Smooth muscle cell of trachea (primary cell): ENCODE results near the gene MIS18A. TPM values are rescaled to one million over a fixed set of nuclear protein-coding genes. Genes with fewer than 3 reads are reported as not detected.

Source experiments
- total RNA-seq: library from RNA; depleted of rRNA; stranded (reverse); fragments of >200 nt; gene quantifications from 2 replicates; pipeline ENCODE4 v1.2.1, GENCODE V29; 2014

Gene MIS18A
- 3.8 and 15.3 TPM in 2 replicates for total RNA-seq

GRCh38 chr21:32278518-32279376, at the start of gene MIS18A:
MIS18A (minus strand) TSS chr21:32279049; CDS start chr21:32279014, 35 bp downstream.

GRCh38 chr21:32298658-32299081, 19.8 kb upstream of the MIS18A start, which contains the start of gene MRAP:
MRAP (plus strand) TSS chr21:32298855; CDS start chr21:32298972, 117 bp downstream.

Other genes starting within 250 kb of the MIS18A start
- 0.17 TPM in 1 of 2 replicates, not detected in the other for gene MRAP, start 19.8 kb upstream of the MIS18A start, total RNA-seq
- 17.5 and 25.5 TPM in 2 replicates for gene URB1, start 114.0 kb upstream of the MIS18A start, total RNA-seq
- gene EVA1C, start 133.7 kb upstream of the MIS18A start, total RNA-seq = 5.4 and 5.5 TPM in 2 replicates